Bronchial epithelial cell (primary cell): ENCODE results near the gene LRRTM2. TPM values are rescaled to one million over a fixed set of nuclear protein-coding genes. Genes with fewer than 3 reads are reported as not detected.
"Not testable (repeated sequence)": the region's sequence is repeated elsewhere in the genome, so short reads cannot be mapped to it uniquely, and the experiment has no call there.

Experiments used
- DNase-seq: peaks from one replicate; pipeline ENCODE4 v3.0.0-alpha.2; 2010; ENCODE audit warnings: low read depth
- FAIRE-seq: peaks from 2 replicates; lab custom pipeline; 2011; peaks lifted over from hg19 to GRCh38; lab: Jason Lieb, UNC
- H3K27me3 ChIP-seq: 2 replicates; pipeline ENCODE4 v1.5.1; 2011; ENCODE audit warnings: low read length; ENCODE audit not compliant: control insufficient read depth, insufficient read depth
- H3K36me3 ChIP-seq: 2 replicates; pipeline ENCODE4 v1.5.1; 2011; ENCODE audit warnings: low read length; ENCODE audit not compliant: control insufficient read depth, insufficient read depth
- H3K4me3 ChIP-seq: 2 replicates; pipeline ENCODE4 v1.5.1; 2011; ENCODE audit warnings: mild to moderate bottlenecking, low read depth, low read length, control low read depth
- CTCF ChIP-seq: IDR thresholded peaks from 2 replicates; pipeline ENCODE4 v1.5.1; 2011; ENCODE audit warnings: mild to moderate bottlenecking, moderate library complexity, low read length, control low read depth, inconsistent platforms; ENCODE audit not compliant: insufficient read depth, severe bottlenecking
- total RNA-seq: library from RNA; depleted of rRNA; stranded (reverse); fragments of >200 nt; gene quantifications from 2 replicates; pipeline ENCODE4 v1.2.1, GENCODE V29; 2014

LRRTM2 gene
- not detected in 2 replicates for total RNA-seq

DNA sequence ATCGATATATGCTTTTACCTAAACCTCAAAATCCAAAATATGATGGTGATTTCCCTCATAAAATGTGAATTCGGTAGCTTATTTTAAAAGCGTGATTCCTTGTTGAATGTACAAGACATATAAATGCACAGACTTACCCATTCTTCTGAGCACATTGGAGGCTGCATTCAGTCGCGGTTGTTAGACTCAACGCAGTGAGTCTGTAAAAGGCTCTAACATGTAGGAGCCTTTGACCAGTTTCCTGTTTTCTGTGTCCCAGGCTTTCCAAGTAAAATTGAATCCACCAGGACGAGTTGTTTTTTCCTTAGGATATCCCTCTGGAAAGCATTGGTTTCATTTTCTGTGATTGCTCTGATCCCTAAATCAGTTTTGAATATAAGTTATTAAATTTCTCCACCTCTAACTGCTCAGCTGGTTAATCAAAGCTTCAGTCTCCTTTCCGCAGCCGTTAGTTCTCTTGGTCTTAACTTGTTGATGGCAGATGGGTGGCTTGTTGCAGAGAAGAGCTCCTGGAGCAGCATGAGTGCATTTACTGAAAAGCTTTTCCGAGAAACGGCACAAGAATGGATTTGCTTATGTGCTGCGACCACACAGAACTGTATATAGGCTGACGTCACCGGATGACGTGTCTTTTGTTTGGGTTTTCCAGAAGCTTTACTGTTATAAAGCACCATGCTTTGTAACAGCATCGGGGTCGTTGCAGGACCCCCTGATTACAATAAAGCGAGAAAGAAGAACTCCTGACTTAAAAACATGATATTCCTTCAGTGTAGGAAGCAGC, at the start of gene LRRTM2:
LRRTM2 (minus strand) TSS at position 565 of the 781 bp plus-strand sequence; CDS start at position 141, 424 bp downstream.
- peak; percentile 69 for DNase-seq
- FAIRE-seq, result no peak
- H3K36me3 ChIP-seq, result peaks cover 1% of the 10 kb centered on the region
- H3K27me3 ChIP-seq, result no peaks in the 10 kb centered on the region
- TF ChIP-seq CTCF, result no peak
- H3K4me3 ChIP-seq, result no peak within 1 kb of the TSS

GRCh38 chr5:138922494-138922893, 47.4 kb upstream of the LRRTM2 start:
- no peaks in the 10 kb centered on the region for H3K27me3 ChIP-seq
- FAIRE-seq (no peak), DNase-seq (no peak)
- H3K4me3 ChIP-seq, result no peak overlapping the region
- TF ChIP-seq CTCF, result no peak
- peaks cover 25% of the 10 kb centered on the region for H3K36me3 ChIP-seq

- not testable (repeated sequence) for H3K27me3 ChIP-seq, H3K4me3 ChIP-seq, FAIRE-seq, DNase-seq
- H3K36me3 ChIP-seq, result peaks cover 19% of the 10 kb centered on the region
These were observed 46.2 kb upstream of the LRRTM2 start for GRCh38 chr5:138921362-138921761.

DNA sequence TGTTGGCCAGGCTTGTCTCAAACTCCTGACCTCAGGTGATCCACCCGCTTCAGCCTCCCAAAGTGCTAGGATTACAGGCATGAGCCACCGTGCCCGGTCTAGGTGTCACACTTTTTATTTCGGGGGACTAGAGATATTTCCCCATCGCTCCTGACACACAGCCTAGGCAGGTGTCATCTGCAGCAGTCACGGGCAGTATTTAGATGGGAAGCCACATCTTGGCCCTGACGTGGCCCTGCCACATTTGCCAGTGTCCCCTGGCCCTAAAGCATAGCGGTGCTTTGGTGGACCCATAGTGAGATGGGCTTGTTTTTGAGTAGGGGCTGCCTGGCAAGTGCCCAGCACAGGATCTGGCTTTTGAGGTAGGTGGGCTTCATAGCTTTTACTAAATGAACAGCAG, 45.0 kb upstream of the LRRTM2 start:
- no peak overlapping the region for H3K4me3 ChIP-seq
- no peak for TF ChIP-seq CTCF
- H3K36me3 ChIP-seq, result peaks cover 11% of the 10 kb centered on the region
- FAIRE-seq (peak; percentile 40), DNase-seq (no peak)
- H3K27me3 ChIP-seq, result no peaks in the 10 kb centered on the region

DNA sequence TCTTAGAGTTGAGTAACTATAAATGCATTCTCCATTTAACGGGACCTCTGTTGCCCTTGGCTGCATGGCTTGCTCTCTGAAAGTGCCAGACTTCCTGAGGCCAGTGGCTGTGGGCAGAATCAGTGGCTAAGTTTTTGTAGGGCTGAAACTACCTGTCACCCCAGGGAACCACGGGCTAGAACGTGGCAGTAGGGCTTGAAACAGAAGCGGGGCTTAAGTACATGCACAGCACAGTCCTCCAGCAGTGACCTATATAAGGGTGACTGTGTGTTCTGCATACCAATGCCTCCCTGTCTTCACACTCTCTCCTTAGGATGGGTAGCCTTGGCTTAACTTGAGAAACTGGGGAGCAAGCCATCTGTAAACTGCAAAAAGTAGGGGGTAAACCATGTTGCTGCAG, 43.6 kb upstream of the LRRTM2 start:
- no peaks in the 10 kb centered on the region for H3K27me3 ChIP-seq
- DNase-seq (no peak), FAIRE-seq (peak; percentile 40)
- TF ChIP-seq CTCF, result no peak
- H3K4me3 ChIP-seq, result no peak overlapping the region
- H3K36me3 ChIP-seq, result peaks cover 5% of the 10 kb centered on the region

- no peak for DNase-seq
- Histone ChIP-seq H3K4me3 (no peak overlapping the region), H3K27me3 (no peaks in the 10 kb centered on the region), H3K36me3 (peaks cover 5% of the 10 kb centered on the region)
- FAIRE-seq, result no peak
- no peak for TF ChIP-seq CTCF
These were observed 39.2 kb upstream of the LRRTM2 start for GRCh38 chr5:138914338-138914737.
